ENCODE data around the gene BCL2L13. TPM values are rescaled to one million over a fixed set of nuclear protein-coding genes. Genes with fewer than 3 reads are reported as not detected.
"Not testable (repeated sequence)": the region's sequence is repeated elsewhere in the genome, so short reads cannot be mapped to it uniquely, and the experiment has no call there.

The BCL2L13 gene
- total and polyA plus RNA-seq, 3 donors from 2014 or later: 60.1 to 80.2 (median 74.1) TPM

GRCh38 chr22:17638182-17638431 is 450 bp upstream of the BCL2L13 start:
- Histone ChIP-seq H3K27ac (peak overlapping the region; percentile 99), H3K9me3 (no peaks in the 10 kb centered on the region), H3K4me3 (peak overlapping the region; percentile 85 to 97), H3K4me1 (peaks cover 30% of the 10 kb centered on the region), H3K27me3 (no peaks in the 10 kb centered on the region), H3K36me3 (ENCODE audit: low read depth, missing control alignments) (no peaks in the 10 kb centered on the region)
- 0 to 1% methylated on average over 10 of the region's 10 CpGs for WGBS, 2 donors
- TF ChIP-seq, protein P1, sequence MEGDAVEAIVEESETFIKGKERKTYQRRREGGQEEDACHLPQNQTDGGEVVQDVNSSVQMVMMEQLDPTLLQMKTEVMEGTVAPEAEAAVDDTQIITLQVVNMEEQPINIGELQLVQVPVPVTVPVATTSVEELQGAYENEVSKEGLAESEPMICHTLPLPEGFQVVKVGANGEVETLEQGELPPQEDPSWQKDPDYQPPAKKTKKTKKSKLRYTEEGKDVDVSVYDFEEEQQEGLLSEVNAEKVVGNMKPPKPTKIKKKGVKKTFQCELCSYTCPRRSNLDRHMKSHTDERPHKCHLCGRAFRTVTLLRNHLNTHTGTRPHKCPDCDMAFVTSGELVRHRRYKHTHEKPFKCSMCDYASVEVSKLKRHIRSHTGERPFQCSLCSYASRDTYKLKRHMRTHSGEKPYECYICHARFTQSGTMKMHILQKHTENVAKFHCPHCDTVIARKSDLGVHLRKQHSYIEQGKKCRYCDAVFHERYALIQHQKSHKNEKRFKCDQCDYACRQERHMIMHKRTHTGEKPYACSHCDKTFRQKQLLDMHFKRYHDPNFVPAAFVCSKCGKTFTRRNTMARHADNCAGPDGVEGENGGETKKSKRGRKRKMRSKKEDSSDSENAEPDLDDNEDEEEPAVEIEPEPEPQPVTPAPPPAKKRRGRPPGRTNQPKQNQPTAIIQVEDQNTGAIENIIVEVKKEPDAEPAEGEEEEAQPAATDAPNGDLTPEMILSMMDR (IDR thresholded peaks at IDR 0.05): peak in 1 of 3 experiments; percentile 5
- no peak for TF ChIP-seq POLR2A (IDR thresholded peaks at IDR 0.05)
- peak; percentile 66 for DNase-seq
- intact Hi-C loops (cut with DNase I; ENCODE audit: low total_unique reads): no loop called here

- H3K36me3 ChIP-seq (ENCODE audit: low read depth, missing control alignments): no peaks in the 10 kb centered on the region
- no peaks in the 10 kb centered on the region for H3K9me3 ChIP-seq
- peak overlapping the region; percentile 85 to 97 for H3K4me3 ChIP-seq
- peak overlapping the region; percentile 99 for H3K27ac ChIP-seq
- peak; percentile 60 for DNase-seq
- H3K4me1 ChIP-seq: peaks cover 18% of the 10 kb centered on the region
- intact Hi-C loops (cut with DNase I; ENCODE audit: low total_unique reads): no loop called here
- H3K27me3 ChIP-seq: no peaks in the 10 kb centered on the region
- WGBS, 2 donors: 1 to 4% methylated on average over 8 of the region's 8 CpGs
- TF ChIP-seq POLR2A (IDR thresholded peaks at IDR 0.05): no peak
- TF ChIP-seq, protein P1 (IDR thresholded peaks at IDR 0.05): no peak
Measured at GRCh38 chr22:17639247-17639741, 737 bp downstream of the BCL2L13 start.

DNA sequence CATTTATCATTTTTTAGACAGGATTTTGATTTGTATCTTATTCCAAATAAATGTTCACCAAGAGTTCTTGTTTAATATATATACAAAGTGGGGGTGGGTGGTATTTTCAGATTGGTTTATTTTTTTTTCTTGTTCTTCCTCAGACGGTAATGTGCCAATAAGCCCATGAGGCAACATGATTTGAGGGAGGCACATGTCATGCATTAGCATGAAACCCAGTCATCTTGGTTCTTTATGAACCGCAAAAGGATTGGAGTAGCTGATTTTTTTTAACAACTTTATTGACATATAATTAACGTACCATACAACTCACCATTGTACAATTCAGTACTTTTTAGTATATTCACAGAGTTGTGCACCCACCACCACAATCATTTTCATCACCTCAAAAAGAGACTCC is 2.7 kb downstream of the BCL2L13 start:
- no peak for TF ChIP-seq POLR2A (IDR thresholded peaks at IDR 0.05)
- TF ChIP-seq, protein P1 (IDR thresholded peaks at IDR 0.05): no peak
- intact Hi-C loops (cut with DNase I; ENCODE audit: low total_unique reads): no loop called here
- Histone ChIP-seq H3K9me3 (no peaks in the 10 kb centered on the region), H3K27me3 (no peaks in the 10 kb centered on the region), H3K27ac (no peak overlapping the region), H3K4me1 (peaks cover 17% of the 10 kb centered on the region), H3K4me3 (no peak overlapping the region), H3K36me3 (ENCODE audit: low read depth, missing control alignments) (no peaks in the 10 kb centered on the region)
- 52 to 61% methylated on average over 3 of the region's 3 CpGs for WGBS, 2 donors
- DNase-seq: no peak

GRCh38 chr22:17642357-17642756 is 3.8 kb downstream of the BCL2L13 start:
- H3K9me3 ChIP-seq; H3K27me3 ChIP-seq; H3K36me3 ChIP-seq (ENCODE audit: low read depth, missing control alignments); intact Hi-C loops (cut with DNase I; ENCODE audit: low total_unique reads); H3K4me3 ChIP-seq; DNase-seq; H3K27ac ChIP-seq: not testable (repeated sequence)
- 84 to 96% methylated on average over 4 of the region's 4 CpGs for WGBS, 2 donors
- peaks cover 12% of the 10 kb centered on the region for H3K4me1 ChIP-seq

DNA sequence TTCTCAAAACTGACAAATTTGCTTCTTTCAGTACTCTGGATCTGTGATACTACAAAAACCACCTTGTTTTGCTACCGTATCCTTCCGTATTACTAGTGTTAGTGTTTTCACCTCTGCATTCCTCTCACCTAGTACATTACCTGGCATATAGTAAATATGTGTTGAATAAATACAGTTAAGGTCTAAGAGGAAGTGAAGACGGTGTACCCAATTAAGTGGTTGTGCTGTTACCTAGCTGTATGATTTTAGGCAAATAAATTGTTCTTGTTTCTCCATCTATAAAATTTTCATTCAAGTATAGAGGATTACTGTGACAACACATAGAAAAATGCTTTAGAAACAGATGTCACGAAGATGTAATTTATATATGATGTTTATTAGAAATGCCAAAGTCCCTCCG is 8.9 kb downstream of the BCL2L13 start:
- Histone ChIP-seq H3K27me3 (no peaks in the 10 kb centered on the region), H3K27ac (no peak overlapping the region), H3K4me1 (no peaks in the 10 kb centered on the region), H3K9me3 (no peaks in the 10 kb centered on the region), H3K36me3 (ENCODE audit: low read depth, missing control alignments) (no peaks in the 10 kb centered on the region), H3K4me3 (no peak overlapping the region)
- TF ChIP-seq, protein P1 (IDR thresholded peaks at IDR 0.05): no peak
- no peak for TF ChIP-seq POLR2A (IDR thresholded peaks at IDR 0.05)
- DNase-seq: no peak
- WGBS, 2 donors: 92 to 94% methylated on average over 5 of the region's 5 CpGs
- intact Hi-C loops (cut with DNase I; ENCODE audit: low total_unique reads): no loop called here
